Endothelial cell (in vitro differentiated cells): ENCODE measurements around the gene TBR1. TPM values are rescaled to one million over a fixed set of nuclear protein-coding genes. Genes with fewer than 3 reads are reported as not detected.

Experiments used
- DNase-seq: peaks from one replicate; pipeline ENCODE4 v3.0.0; 2021; ENCODE audit warnings: low spot score
- H3K27ac Mint-ChIP-seq: one replicate; pipeline ENCODE4 v1.8.0; 2021; ENCODE audit warnings: mixed read lengths, inconsistent platforms; ENCODE audit not compliant: unreplicated experiment
- H3K27me3 Mint-ChIP-seq: one replicate; pipeline ENCODE4 v1.8.0; 2021; ENCODE audit warnings: mild to moderate bottlenecking, moderate library complexity, mixed read lengths, inconsistent platforms; ENCODE audit not compliant: unreplicated experiment
- H3K36me3 Mint-ChIP-seq: one replicate; pipeline ENCODE4 v1.8.0; 2021; ENCODE audit warnings: mild to moderate bottlenecking, low read depth, mixed read lengths, inconsistent platforms; ENCODE audit not compliant: unreplicated experiment
- H3K4me1 Mint-ChIP-seq: one replicate; pipeline ENCODE4 v1.8.0; 2021; ENCODE audit warnings: mild to moderate bottlenecking, mixed read lengths, inconsistent platforms; ENCODE audit not compliant: unreplicated experiment
- H3K4me3 Mint-ChIP-seq: one replicate; pipeline ENCODE4 v1.8.0; 2021; ENCODE audit warnings: mild to moderate bottlenecking, mixed read lengths, inconsistent platforms; ENCODE audit not compliant: unreplicated experiment
- H3K9me3 Mint-ChIP-seq: one replicate; pipeline ENCODE4 v1.8.0; 2021; ENCODE audit warnings: mixed read lengths, inconsistent platforms; ENCODE audit not compliant: unreplicated experiment
- CTCF ChIP-seq: fragments of 200-600 bp; sonication (generic); IDR thresholded peaks from one replicate; pipeline ENCODE4 v1.5.0; 2021; ENCODE audit warnings: antibody characterized with exemption; ENCODE audit not compliant: unreplicated experiment
- total RNA-seq: library from RNA; stranded (reverse); fragmentation: NEBNext Ultra II Directional; extraction: Animal tissue kit (Norgen Biotek cat#: 25700); gene quantifications from one replicate; pipeline ENCODE4 v1.2.1, GENCODE V29; 2021; ENCODE audit not compliant: unreplicated experiment

TBR1 gene
- total RNA-seq, 1 donor from 2014 or later: 0.08 TPM

GRCh38 chr2:161421686-161422085 lies 5.6 kb downstream of the TBR1 start:
- Mint-ChIP-seq H3K4me1 (peaks cover 41% of the 10 kb centered on the region), H3K27ac (no peak overlapping the region), H3K4me3 (peak overlapping the region; percentile 42), H3K9me3 (no peaks in the 10 kb centered on the region), H3K36me3 (peaks cover 8% of the 10 kb centered on the region), H3K27me3 (peaks cover 65% of the 10 kb centered on the region)
- no peak for TF ChIP-seq CTCF
- DNase-seq: no peak

DNA sequence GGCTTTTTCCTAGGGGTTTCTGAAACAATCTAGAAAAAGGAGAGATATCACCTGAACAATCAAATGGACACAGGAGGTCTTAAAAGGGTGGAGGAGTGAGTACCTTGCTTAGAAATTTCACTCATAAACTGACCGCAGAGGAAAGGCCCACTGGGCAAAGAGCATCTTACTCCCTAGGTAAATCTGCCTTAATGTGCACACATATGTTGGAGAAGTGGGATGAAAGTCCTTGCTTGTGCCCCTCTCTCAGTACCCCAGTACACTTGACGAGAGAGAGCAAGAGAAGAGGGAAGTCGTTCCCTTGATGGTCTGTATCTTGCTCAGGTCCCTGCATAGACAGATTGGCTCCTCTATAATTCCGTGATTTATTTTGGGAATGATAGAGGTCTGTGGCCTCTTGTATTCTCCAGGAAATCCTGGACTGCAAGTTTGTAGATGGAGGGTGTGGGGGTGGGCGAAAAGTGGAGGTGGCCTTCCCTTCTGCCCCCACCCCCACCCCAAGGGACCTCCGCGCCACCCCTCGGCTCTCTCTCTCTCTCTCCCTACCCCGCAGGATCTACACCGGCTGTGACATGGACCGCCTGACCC lies 6.8 kb downstream of the TBR1 start:
- peaks cover 5% of the 10 kb centered on the region for H3K36me3 Mint-ChIP-seq
- no peak overlapping the region for H3K27ac Mint-ChIP-seq
- H3K27me3 Mint-ChIP-seq: peaks cover 64% of the 10 kb centered on the region
- H3K4me3 Mint-ChIP-seq: peak overlapping the region; percentile 42
- no peak for TF ChIP-seq CTCF
- DNase-seq: no peak
- peaks cover 29% of the 10 kb centered on the region for H3K4me1 Mint-ChIP-seq
- H3K9me3 Mint-ChIP-seq: no peaks in the 10 kb centered on the region

DNA sequence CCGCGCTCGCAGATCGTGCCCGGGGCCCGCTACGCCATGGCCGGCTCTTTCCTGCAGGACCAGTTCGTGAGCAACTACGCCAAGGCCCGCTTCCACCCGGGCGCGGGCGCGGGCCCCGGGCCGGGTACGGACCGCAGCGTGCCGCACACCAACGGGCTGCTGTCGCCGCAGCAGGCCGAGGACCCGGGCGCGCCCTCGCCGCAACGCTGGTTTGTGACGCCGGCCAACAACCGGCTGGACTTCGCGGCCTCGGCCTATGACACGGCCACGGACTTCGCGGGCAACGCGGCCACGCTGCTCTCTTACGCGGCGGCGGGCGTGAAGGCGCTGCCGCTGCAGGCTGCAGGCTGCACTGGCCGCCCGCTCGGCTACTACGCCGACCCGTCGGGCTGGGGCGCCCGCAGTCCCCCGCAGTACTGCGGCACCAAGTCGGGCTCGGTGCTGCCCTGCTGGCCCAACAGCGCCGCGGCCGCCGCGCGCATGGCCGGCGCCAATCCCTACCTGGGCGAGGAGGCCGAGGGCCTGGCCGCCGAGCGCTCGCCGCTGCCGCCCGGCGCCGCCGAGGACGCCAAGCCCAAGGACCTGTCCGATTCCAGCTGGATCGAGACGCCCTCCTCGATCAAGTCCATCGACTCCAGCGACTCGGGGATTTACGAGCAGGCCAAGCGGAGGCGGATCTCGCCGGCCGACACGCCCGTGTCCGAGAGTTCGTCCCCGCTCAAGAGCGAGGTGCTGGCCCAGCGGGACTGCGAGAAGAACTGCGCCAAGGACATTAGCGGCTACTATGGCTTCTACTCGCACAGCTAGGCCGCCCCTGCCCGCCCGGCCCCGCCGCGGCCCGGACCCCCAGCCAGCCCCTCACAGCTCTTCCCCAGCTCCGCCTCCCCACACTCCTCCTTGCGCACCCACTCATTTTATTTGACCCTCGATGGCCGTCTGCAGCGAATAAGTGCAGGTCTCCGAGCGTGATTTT lies 7.6 kb downstream of the TBR1 start:
- Mint-ChIP-seq H3K27me3 (peaks cover 60% of the 10 kb centered on the region), H3K4me3 (peak overlapping the region; percentile 72), H3K36me3 (peaks cover 4% of the 10 kb centered on the region), H3K9me3 (no peaks in the 10 kb centered on the region), H3K27ac (peak overlapping the region; percentile 44), H3K4me1 (peaks cover 24% of the 10 kb centered on the region)
- TF ChIP-seq CTCF: peak; percentile 11
- peak; percentile 42 for DNase-seq

DNA sequence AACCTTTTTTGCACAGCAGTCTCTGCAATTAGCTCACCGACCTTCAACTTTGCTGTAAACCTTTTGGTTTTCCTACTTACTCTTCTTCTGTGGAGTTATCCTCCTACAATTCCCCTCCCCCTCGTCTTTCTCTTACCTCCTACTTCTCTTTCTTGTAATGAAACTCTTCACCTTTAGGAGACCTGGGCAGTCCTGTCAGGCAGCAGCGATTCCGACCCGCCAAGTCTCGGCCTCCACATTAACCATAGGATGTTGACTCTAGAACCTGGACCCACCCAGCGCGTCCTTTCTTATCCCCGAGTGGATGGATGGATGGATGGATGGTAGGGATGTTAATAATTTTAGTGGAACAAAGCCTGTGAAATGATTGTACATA lies 8.3 kb downstream of the TBR1 start:
- H3K4me3 Mint-ChIP-seq: peak overlapping the region; percentile 72
- H3K27ac Mint-ChIP-seq: peak overlapping the region; percentile 44
- DNase-seq: no peak
- TF ChIP-seq CTCF: no peak
- peaks cover 55% of the 10 kb centered on the region for H3K27me3 Mint-ChIP-seq
- H3K4me1 Mint-ChIP-seq: peaks cover 22% of the 10 kb centered on the region
- peaks cover 4% of the 10 kb centered on the region for H3K36me3 Mint-ChIP-seq
- no peaks in the 10 kb centered on the region for H3K9me3 Mint-ChIP-seq
